H1 (cell line): ENCODE results near the gene DOK7. TPM values are rescaled to one million over a fixed set of nuclear protein-coding genes. Genes with fewer than 3 reads are reported as not detected.

ENCODE experiments used
- CTCF ChIA-PET: fragments of 300-600 bp; sonication (Branson Sonifier 250); formaldehyde crosslinking; loops from one replicate; lab custom pipeline; 2021; ENCODE audit not compliant: partially characterized antibody; lab: Charles Lee
- POLR2A ChIA-PET: fragments of 300-600 bp; sonication (Branson Sonifier 250); formaldehyde crosslinking; loops from one replicate; lab custom pipeline; 2021; ENCODE audit warnings: inconsistent platforms; ENCODE audit not compliant: partially characterized antibody; lab: Charles Lee
- DNase-seq, 2 experiments: peaks; one replicate each; pipeline versions ENCODE4 v3.0.0 to v3.0.0-alpha.2; 2010 to 2022; ENCODE audit warnings: low spot score in 2 of 2, low read depth in 1 of 2, mixed read lengths in 1 of 2
- FAIRE-seq: peaks from 2 replicates; lab custom pipeline; 2011; peaks lifted over from hg19 to GRCh38; lab: Jason Lieb, UNC
- H2AFZ ChIP-seq: 2 replicates; pipeline ENCODE4 v1.8.1; 2012; ENCODE audit warnings: low read length, inconsistent platforms
- H2AK5ac ChIP-seq: 2 replicates; pipeline ENCODE4 v1.6.1; 2013; ENCODE audit warnings: low read depth, low read length
- H2BK120ac ChIP-seq: replicated peaks from 2 replicates; pipeline ENCODE3; 2013; ENCODE audit warnings: low read depth, low read length, inconsistent platforms
- H2BK12ac ChIP-seq: 2 replicates; pipeline ENCODE4 v1.6.1; 2013; ENCODE audit warnings: low read depth, low read length
- H2BK15ac ChIP-seq: 2 replicates; pipeline ENCODE4 v1.6.1; 2013; ENCODE audit warnings: low read length
- H2BK20ac ChIP-seq: 2 replicates; pipeline ENCODE4 v1.6.1; 2013; ENCODE audit warnings: low read length
- H2BK5ac ChIP-seq: 2 replicates; pipeline ENCODE4 v1.6.1; 2013; ENCODE audit warnings: low read depth, low read length
- H3K14ac ChIP-seq: 2 replicates; pipeline ENCODE4 v1.6.1; 2013; ENCODE audit warnings: inconsistent platforms; ENCODE audit not compliant: insufficient read length
- H3K18ac ChIP-seq: 2 replicates; pipeline ENCODE4 v1.6.1; 2013; ENCODE audit warnings: low read length; ENCODE audit errors: extremely low read depth
- H3K23ac ChIP-seq: 2 replicates; pipeline ENCODE4 v1.6.1; 2013; ENCODE audit warnings: inconsistent platforms; ENCODE audit not compliant: insufficient read length
- H3K23me2 ChIP-seq: 2 replicates; pipeline ENCODE4 v1.6.1; 2013; ENCODE audit warnings: low read depth, low read length
- H3K27ac ChIP-seq: 2 replicates; pipeline ENCODE4 v1.6.1; 2011; ENCODE audit warnings: low read depth, low read length, inconsistent platforms
- H3K27me3 ChIP-seq, 4 experiments: replicated peaks in 1 of 4; 1 replicate in 1 of 4; 2 replicates in 3 of 4; pipeline versions ENCODE4 v1.6.1 to v1.8.1; 2011 to 2013; ENCODE audit warnings: low read length in 3 of 4, mild to moderate bottlenecking in 3 of 4, inconsistent platforms in 2 of 4, mixed read lengths in 2 of 4, moderate library complexity in 1 of 4; ENCODE audit not compliant: control insufficient read depth in 3 of 4, insufficient read depth in 3 of 4; ENCODE audit errors: extremely low read depth in 1 of 4
- H3K36me3 ChIP-seq, 4 experiments: 2 replicates each; pipeline versions ENCODE4 v1.6.1 to v1.8.1; 2011 to 2013; ENCODE audit warnings: mild to moderate bottlenecking in 4 of 4, low read length in 3 of 4, moderate library complexity in 2 of 4, control low read depth in 1 of 4, inconsistent platforms in 1 of 4; ENCODE audit not compliant: insufficient read depth in 4 of 4, control insufficient read depth in 2 of 4
- H3K4ac ChIP-seq: replicated peaks from 2 replicates; pipeline ENCODE3; 2013; ENCODE audit warnings: low read length, low read depth, mixed read lengths, inconsistent platforms; ENCODE audit not compliant: insufficient read length
- H3K4me1 ChIP-seq, 4 experiments: replicated peaks in 1 of 4; 1 replicate in 1 of 4; 2 replicates in 3 of 4; pipeline versions ENCODE4 v1.6.1 to v1.8.1; 2011 to 2013; ENCODE audit warnings: low read length in 3 of 4, inconsistent platforms in 2 of 4, mixed read lengths in 1 of 4; ENCODE audit not compliant: insufficient read depth in 4 of 4, control insufficient read depth in 3 of 4
- H3K4me2 ChIP-seq, 2 experiments: 2 replicates each; pipeline versions ENCODE4 v1.6.1 to v1.8.1; 2011 to 2013; ENCODE audit warnings: low read depth in 2 of 2, low read length in 2 of 2, control low read depth in 1 of 2, inconsistent platforms in 1 of 2, mild to moderate bottlenecking in 1 of 2; ENCODE audit not compliant: insufficient read depth in 1 of 2
- H3K4me3 ChIP-seq, 4 experiments: fragments of 200-600, 300-600 bp in 1 of 4; sonication (generic), shearing (Covaris generic), sonication (Bioruptor Twin) in 1 of 4; 2 replicates each; pipeline versions ENCODE4 v1.5.1 to v1.8.1; 2011 to 2016; ENCODE audit warnings: low read length in 4 of 4, low read depth in 3 of 4, control low read depth in 2 of 4, inconsistent platforms in 2 of 4, mild to moderate bottlenecking in 2 of 4, mixed read lengths in 1 of 4, moderate library complexity in 1 of 4; ENCODE audit not compliant: insufficient read depth in 2 of 4; ENCODE audit errors: extremely low read depth in 1 of 4
- H3K56ac ChIP-seq: replicated peaks from 2 replicates; pipeline ENCODE3; 2013; ENCODE audit warnings: low read depth, mild to moderate bottlenecking, mixed read lengths, low read length, inconsistent platforms; ENCODE audit not compliant: insufficient read length
- H3K79me1 ChIP-seq: 2 replicates; pipeline ENCODE4 v1.6.1; 2013; ENCODE audit warnings: low read depth, low read length, control low read depth
- H3K79me2 ChIP-seq, 2 experiments: 2 replicates each; pipeline versions ENCODE4 v1.6.1 to v1.8.1; 2012 to 2013; ENCODE audit warnings: low read length in 2 of 2, mild to moderate bottlenecking in 2 of 2, inconsistent platforms in 1 of 2; ENCODE audit not compliant: insufficient read depth in 2 of 2, control insufficient read depth in 1 of 2
- H3K9ac ChIP-seq, 4 experiments: replicated peaks in 1 of 4; 1 replicate in 1 of 4; 2 replicates in 3 of 4; pipeline versions ENCODE4 v1.6.1 to v1.8.1; 2011 to 2013; ENCODE audit warnings: low read depth in 3 of 4, low read length in 3 of 4, control low read depth in 2 of 4, mild to moderate bottlenecking in 2 of 4, moderate library complexity in 2 of 4, inconsistent platforms in 1 of 4; ENCODE audit errors: extremely low read depth in 1 of 4
- H3K9me3 ChIP-seq, 2 experiments: 2 replicates each; pipeline versions ENCODE4 v1.6.1 to v1.8.1; 2012 to 2013; ENCODE audit warnings: mild to moderate bottlenecking in 2 of 2, moderate library complexity in 2 of 2, control low read depth in 1 of 2, inconsistent platforms in 1 of 2, low read depth in 1 of 2, low read length in 1 of 2, mixed read lengths in 1 of 2; ENCODE audit not compliant: insufficient read depth in 2 of 2
- H4K20me1 ChIP-seq, 2 experiments: replicated peaks in 1 of 2; 2 replicates each; pipeline versions ENCODE3 to v1.8.1; 2011 to 2013; ENCODE audit warnings: inconsistent platforms in 2 of 2, low read length in 2 of 2, mild to moderate bottlenecking in 1 of 2; ENCODE audit not compliant: insufficient read depth in 2 of 2, control insufficient read depth in 1 of 2
- H4K5ac ChIP-seq: 2 replicates; pipeline ENCODE4 v1.6.1; 2013; ENCODE audit warnings: low read length, low read depth, mixed read lengths, inconsistent platforms; ENCODE audit not compliant: insufficient read length
- H4K8ac ChIP-seq: 2 replicates; pipeline ENCODE4 v1.8.0; 2013; ENCODE audit warnings: mild to moderate bottlenecking, moderate library complexity, low read length, inconsistent platforms; ENCODE audit not compliant: insufficient read depth; ENCODE audit errors: extremely low read depth
- H4K91ac ChIP-seq: replicated peaks from 2 replicates; pipeline ENCODE3; 2013; ENCODE audit warnings: low read length, mixed read lengths, inconsistent platforms; ENCODE audit not compliant: insufficient read length
- CHD2 ChIP-seq: IDR thresholded peaks from 2 replicates; pipeline ENCODE4 v1.6.1; 2012; ENCODE audit warnings: low read length, improper control_type of control experiment
- CREB1 ChIP-seq: IDR thresholded peaks from 2 replicates; pipeline ENCODE4 v1.6.1; 2012; ENCODE audit warnings: inconsistent platforms
- CTBP2 ChIP-seq: IDR thresholded peaks from 2 replicates; pipeline ENCODE4 v1.7.0; 2011; ENCODE audit warnings: borderline replicate concordance, mild to moderate bottlenecking, moderate library complexity, mixed read lengths, low read length; ENCODE audit not compliant: insufficient read depth, insufficient read length
- HDAC6 ChIP-seq: IDR thresholded peaks from one replicate; pipeline ENCODE4 v1.7.1; 2012; ENCODE audit warnings: low read depth, mild to moderate bottlenecking, inconsistent platforms, low read length, moderate library complexity
- NANOG ChIP-seq: IDR thresholded peaks from 2 replicates; pipeline ENCODE4 v1.6.1; 2011; ENCODE audit warnings: low read length, low read depth, mild to moderate bottlenecking, inconsistent platforms; ENCODE audit not compliant: insufficient read depth, poor library complexity, severe bottlenecking
- NRF1 ChIP-seq: IDR thresholded peaks from 2 replicates; pipeline ENCODE4 v1.6.1; 2011; ENCODE audit warnings: mild to moderate bottlenecking, low read depth, low read length, improper control_type of control experiment
- RAD21 ChIP-seq, 2 experiments: IDR thresholded peaks in 1 of 2; conservative IDR thresholded peaks in 1 of 2; 2 replicates each; pipeline ENCODE4 v1.6.1; 2011; ENCODE audit warnings: low read depth in 2 of 2, low read length in 2 of 2, improper control_type of control experiment in 1 of 2, inconsistent platforms in 1 of 2, mild to moderate bottlenecking in 1 of 2, moderate library complexity in 1 of 2
- SIX5 ChIP-seq: IDR thresholded peaks from 2 replicates; pipeline ENCODE4 v1.6.1; 2011; ENCODE audit warnings: mild to moderate bottlenecking, low read depth, low read length
- SP4 ChIP-seq: IDR thresholded peaks from 2 replicates; pipeline ENCODE4 v1.6.1; 2012; ENCODE audit warnings: low read length, inconsistent platforms
- SRF ChIP-seq: IDR thresholded peaks from 2 replicates; pipeline ENCODE4 v1.6.1; 2011; ENCODE audit warnings: mild to moderate bottlenecking, low read depth, low read length, moderate library complexity
- YY1 ChIP-seq: IDR thresholded peaks from 2 replicates; pipeline ENCODE4 v1.6.1; 2011; ENCODE audit warnings: low read depth, mild to moderate bottlenecking, low read length
- WGBS, 2 experiments: shearing (Covaris generic) in 1 of 2; methylation state at CpG; one replicate each; pipeline versions ENCODE4 v1.1.6 to v1.1.7; 2013 to 2015; ENCODE audit warnings: low lambda C conversion rate in 2 of 2, mixed read lengths in 2 of 2, inconsistent platforms in 1 of 2, low coverage in 1 of 2, missing lambda C conversion rate in 1 of 2; ENCODE audit not compliant: insufficient replicate concordance in 2 of 2, insufficient coverage in 1 of 2, insufficient read length in 1 of 2; ENCODE audit errors: extremely low coverage in 1 of 2, missing lambda C conversion rate in 1 of 2; 5-methylcytosine and 5-hydroxymethylcytosine counted together
- polyA plus RNA-seq, 7 experiments: library from polyadenylated mRNA; depleted of rRNA in 3 of 7; stranded (reverse) in 5 of 7; unstranded in 2 of 7; fragments of >200 nt in 5 of 7; fragments of 200-250 nt in 2 of 7; gene quantifications; 1 replicate in 5 of 7; 2 replicates in 1 of 7; 4 replicates in 1 of 7; pipeline versions ENCODE4 v1.2.1 to v1.2.3, GENCODE V29; 2011 to 2013; ENCODE audit warnings: missing spikeins in 2 of 7, mixed read lengths in 2 of 7
- total RNA-seq: library from RNA; stranded (reverse); fragmentation: NEBNext Ultra II Directional; extraction: Animal tissue kit (Norgen Biotek cat#: 25700); gene quantifications from 2 replicates; pipeline ENCODE4 v1.2.1, GENCODE V29; 2021

The DOK7 gene
- total and polyA plus RNA-seq, 2 of the 8 experiments (the other 6 are each of a cell fraction or from before 2014, with no cell fraction given), result 0.32 TPM; not detected in 1

GRCh38 chr4:3444351-3445110 lies 18.6 kb upstream of the DOK7 start:
- H3K4ac ChIP-seq, result no peak overlapping the region
- H3K27ac ChIP-seq, result no peak overlapping the region
- no peak overlapping the region for H3K4me2 ChIP-seq
- POLR2A ChIA-PET, result no interaction called here
- no peaks in the 10 kb centered on the region for H3K27me3 ChIP-seq
- no peak overlapping the region for H3K56ac ChIP-seq
- no peak overlapping the region for H2BK120ac ChIP-seq
- no peak for TF ChIP-seq HDAC6
- no peak for TF ChIP-seq NRF1
- no peak for TF ChIP-seq YY1
- no peak for TF ChIP-seq RAD21 (IDR thresholded peaks at IDR 0.05 in 1 of 2, conservative IDR thresholded peaks at IDR 0.05 in 1 of 2; ENCODE audit: low read depth in 2 of 2, low read length in 2 of 2)
- no peak for TF ChIP-seq CREB1
- TF ChIP-seq SIX5, result no peak
- TF ChIP-seq CTBP2, result no peak
- no peak for TF ChIP-seq NANOG
- TF ChIP-seq SP4, result no peak
- TF ChIP-seq SRF, result no peak
- no peak for TF ChIP-seq CHD2
- no peak overlapping the region for H3K4me3 ChIP-seq
- 91% methylated on average over 41 of the region's 56 CpGs; no CpG with 5 or more reads in 1 of the 2 experiments for WGBS, 2 experiments
- no peaks in the 10 kb centered on the region for H3K79me2 ChIP-seq
- H3K18ac ChIP-seq, result no peak overlapping the region
- no peak overlapping the region for H2AFZ ChIP-seq
- no peak overlapping the region for H2BK5ac ChIP-seq
- CTCF ChIA-PET, result interaction anchor here (0.8 to 11.6 kb wide), 19 partner anchors 8 to 205 kb away, joined by 3 to 152 read pairs (median 7); partner anchors contain the start of genes DOK7 and MSANTD1
- H2BK12ac ChIP-seq, result no peak overlapping the region
- H2BK15ac ChIP-seq, result no peak overlapping the region; the same call in 1 of the 2 replicates
- no peaks in the 10 kb centered on the region for H3K9me3 ChIP-seq
- no peak overlapping the region for H4K5ac ChIP-seq
- no peak overlapping the region for H3K14ac ChIP-seq
- H2AK5ac ChIP-seq, result no peak overlapping the region
- FAIRE-seq, result no peak
- H2BK20ac ChIP-seq, result no peak overlapping the region
- DNase-seq, result no peak
- no peaks in the 10 kb centered on the region for H3K23me2 ChIP-seq
- no peaks in the 10 kb centered on the region; a peak in 1 of 7 replicates for H3K4me1 ChIP-seq
- no peak overlapping the region for H4K91ac ChIP-seq
- no peaks in the 10 kb centered on the region for H4K20me1 ChIP-seq
- H3K79me1 ChIP-seq, result no peaks in the 10 kb centered on the region
- no peak overlapping the region; the same call in 1 of the 2 replicates for H4K8ac ChIP-seq
- H3K36me3 ChIP-seq, result no peaks in the 10 kb centered on the region
- H3K9ac ChIP-seq, result no peak overlapping the region
- H3K23ac ChIP-seq, result no peak overlapping the region
